Lower lobe of right lung (tissue), 2 donors: ENCODE measurements around the gene AHNAK2. TPM values are rescaled to one million over a fixed set of nuclear protein-coding genes. Genes with fewer than 3 reads are reported as not detected.

Experiments
- ATAC-seq, 2 donors: fragments of 200-7000 bp; cut with Tn5 transposase; one replicate each; pipeline ENCODE4 v1.9.1; 2020 to 2022; ENCODE audit warnings: mild to moderate bottlenecking in 2 of 2, moderate library complexity in 2 of 2
- DNase-seq: peaks from one replicate; pipeline ENCODE4 v3.0.0-alpha.2; 2020
- H3K27ac ChIP-seq: fragments of 200-600 bp; one replicate; pipeline ENCODE4 v1.8.0; 2022
- H3K27me3 ChIP-seq: fragments of 200-600 bp; one replicate; pipeline ENCODE4 v1.8.0; 2022; ENCODE audit warnings: low read depth
- H3K36me3 ChIP-seq: fragments of 200-600 bp; one replicate; pipeline ENCODE4 v1.8.0; 2022; ENCODE audit warnings: mild to moderate bottlenecking
- H3K4me1 ChIP-seq: fragments of 200-600 bp; one replicate; pipeline ENCODE4 v1.8.0; 2022
- H3K4me3 ChIP-seq: fragments of 200-600 bp; one replicate; pipeline ENCODE4 v1.8.0; 2022; ENCODE audit warnings: mild to moderate bottlenecking
- H3K9me3 ChIP-seq: fragments of 200-600 bp; one replicate; pipeline ENCODE4 v1.8.0; 2022
- CTCF ChIP-seq: fragments of 200-600 bp; IDR thresholded peaks from one replicate; pipeline ENCODE4 v1.8.0; 2022; ENCODE audit warnings: antibody characterized with exemption, mild to moderate bottlenecking
- intact Hi-C: fragments of 100-400 bp; cut with DNase I; formaldehyde crosslinking; loops from one replicate; pipeline ENCODE4 v1.11.0; 2022
- total RNA-seq: library from RNA; stranded (reverse); fragmentation: NEBNext Ultra II Directional; extraction: Animal tissue kit (Norgen Biotek cat#: 25700); gene quantifications from one replicate; pipeline ENCODE4 v1.2.1, GENCODE V29; 2021
- donor health status: DM: no; HTN: yes; CAD: no; lungs with severe emphysema.

AHNAK2 gene
- total RNA-seq, 1 donor from 2014 or later = 10.8 TPM

- no peaks in the 10 kb centered on the region for H3K36me3 ChIP-seq
- ATAC-seq (no peak), DNase-seq (peak; percentile 27)
- no peak overlapping the region for H3K27ac ChIP-seq
- no peak overlapping the region for H3K4me3 ChIP-seq
- peaks cover 26% of the 10 kb centered on the region for H3K4me1 ChIP-seq
- TF ChIP-seq CTCF = no peak
- no peaks in the 10 kb centered on the region for H3K27me3 ChIP-seq
- intact Hi-C loops = no loop called here
- H3K9me3 ChIP-seq = no peaks in the 10 kb centered on the region
These were observed 5.1 kb upstream of the AHNAK2 start for GRCh38 chr14:104983231-104983721.

GRCh38 chr14:104982548-104983230 lies 4.5 kb upstream of the AHNAK2 start:
- H3K9me3 ChIP-seq = no peaks in the 10 kb centered on the region
- ATAC-seq (no peak), DNase-seq (peak; percentile 41)
- intact Hi-C loops = no loop called here
- H3K27ac ChIP-seq = no peak overlapping the region
- no peak for TF ChIP-seq CTCF
- H3K36me3 ChIP-seq = no peaks in the 10 kb centered on the region
- peaks cover 29% of the 10 kb centered on the region for H3K4me1 ChIP-seq
- no peak overlapping the region for H3K4me3 ChIP-seq
- H3K27me3 ChIP-seq = peaks cover 3% of the 10 kb centered on the region

GRCh38 chr14:104981699-104982541 lies 3.7 kb upstream of the AHNAK2 start:
- Histone ChIP-seq H3K27me3 (peaks cover 10% of the 10 kb centered on the region), H3K4me3 (no peak overlapping the region), H3K36me3 (no peaks in the 10 kb centered on the region), H3K9me3 (no peaks in the 10 kb centered on the region), H3K4me1 (peaks cover 33% of the 10 kb centered on the region), H3K27ac (no peak overlapping the region)
- DNase-seq = peak; percentile 40
- no peak for ATAC-seq
- TF ChIP-seq CTCF = no peak
- intact Hi-C loops = no loop called here

- peaks cover 17% of the 10 kb centered on the region for H3K27me3 ChIP-seq
- H3K9me3 ChIP-seq = no peaks in the 10 kb centered on the region
- H3K36me3 ChIP-seq = no peaks in the 10 kb centered on the region
- no peak overlapping the region for H3K27ac ChIP-seq
- peak; percentile 37 for DNase-seq
- no peak overlapping the region for H3K4me3 ChIP-seq
- TF ChIP-seq CTCF = no peak
- intact Hi-C loops = no loop called here
- no peak for ATAC-seq
- peaks cover 33% of the 10 kb centered on the region for H3K4me1 ChIP-seq
These were observed 2.7 kb upstream of the AHNAK2 start for GRCh38 chr14:104980611-104981531.
